Measurements from ENCODE around the gene TSPAN15.
"Not testable (repeated sequence)": the region's sequence is repeated elsewhere in the genome, so short reads cannot be mapped to it uniquely, and the experiment has no call there.

Gene TSPAN15

GRCh38 chr10:69445041-69445440, 6.2 kb upstream of the TSPAN15 start:
- DNase-seq (ENCODE audit: low read depth in 3 of 3, low spot score in 1 of 3) = no peak

GRCh38 chr10:69446229-69446628, 5.0 kb upstream of the TSPAN15 start:
- DNase-seq (ENCODE audit: low read depth in 3 of 3, low spot score in 1 of 3) = no peak

GRCh38 chr10:69446650-69447151, 4.6 kb upstream of the TSPAN15 start:
- no peak for DNase-seq (ENCODE audit: low read depth in 3 of 3, low spot score in 1 of 3)

GRCh38 chr10:69449841-69450240, 1.4 kb upstream of the TSPAN15 start:
- DNase-seq (ENCODE audit: low read depth in 3 of 3, low spot score in 1 of 3) = no peak

GRCh38 chr10:69450395-69450794, 870 bp upstream of the TSPAN15 start:
- DNase-seq (ENCODE audit: low read depth in 3 of 3, low spot score in 1 of 3) = not testable (repeated sequence)

- DNase-seq (ENCODE audit: low read depth in 3 of 3, low spot score in 1 of 3) = no peak
Measured at GRCh38 chr10:69451784-69452251, 553 bp downstream of the TSPAN15 start.

- no peak for DNase-seq (ENCODE audit: low read depth in 3 of 3, low spot score in 1 of 3)
Measured at GRCh38 chr10:69452676-69453415, 1.6 kb downstream of the TSPAN15 start.

GRCh38 chr10:69453795-69454194, 2.5 kb downstream of the TSPAN15 start:
- DNase-seq (ENCODE audit: low read depth in 3 of 3, low spot score in 1 of 3) = no peak

GRCh38 chr10:69455006-69455763, 3.9 kb downstream of the TSPAN15 start:
- DNase-seq (ENCODE audit: low read depth in 3 of 3, low spot score in 1 of 3) = no peak

GRCh38 chr10:69456880-69457693, 5.8 kb downstream of the TSPAN15 start:
- no peak for DNase-seq (ENCODE audit: low read depth in 3 of 3, low spot score in 1 of 3)

- DNase-seq (ENCODE audit: low read depth in 3 of 3, low spot score in 1 of 3) = no peak
Measured at GRCh38 chr10:69457771-69458237, 6.5 kb downstream of the TSPAN15 start.

GRCh38 chr10:69458430-69459100, 7.3 kb downstream of the TSPAN15 start:
- no peak for DNase-seq (ENCODE audit: low read depth in 3 of 3, low spot score in 1 of 3)

GRCh38 chr10:69459101-69459790, 8.0 kb downstream of the TSPAN15 start:
- no peak for DNase-seq (ENCODE audit: low read depth in 3 of 3, low spot score in 1 of 3)

- DNase-seq (ENCODE audit: low read depth in 3 of 3, low spot score in 1 of 3) = no peak
Measured at GRCh38 chr10:69459893-69460575, 8.8 kb downstream of the TSPAN15 start.

GRCh38 chr10:69460576-69461242, 9.4 kb downstream of the TSPAN15 start:
- DNase-seq (ENCODE audit: low read depth in 3 of 3, low spot score in 1 of 3) = no peak

- no peak for DNase-seq (ENCODE audit: low read depth in 3 of 3, low spot score in 1 of 3)
Measured at GRCh38 chr10:69461243-69462025, 10.2 kb downstream of the TSPAN15 start.

GRCh38 chr10:69463886-69464285, 12.6 kb downstream of the TSPAN15 start:
- DNase-seq (ENCODE audit: low read depth in 3 of 3, low spot score in 1 of 3) = no peak

- DNase-seq (ENCODE audit: low read depth in 3 of 3, low spot score in 1 of 3) = no peak
Measured at GRCh38 chr10:69464401-69464800, 13.1 kb downstream of the TSPAN15 start.

Data from stimulated activated CD4-positive, alpha-beta T cell treated with anti-CD3 and anti-CD28 coated beads, TNF-alpha, amount 100 ng/mL, for 1 hour (primary cell).